ENCODE measurements around the gene TAF1C.
"Not testable (repeated sequence)": the region's sequence is repeated elsewhere in the genome, so short reads cannot be mapped to it uniquely, and the experiment has no call there.

The TAF1C gene

DNA sequence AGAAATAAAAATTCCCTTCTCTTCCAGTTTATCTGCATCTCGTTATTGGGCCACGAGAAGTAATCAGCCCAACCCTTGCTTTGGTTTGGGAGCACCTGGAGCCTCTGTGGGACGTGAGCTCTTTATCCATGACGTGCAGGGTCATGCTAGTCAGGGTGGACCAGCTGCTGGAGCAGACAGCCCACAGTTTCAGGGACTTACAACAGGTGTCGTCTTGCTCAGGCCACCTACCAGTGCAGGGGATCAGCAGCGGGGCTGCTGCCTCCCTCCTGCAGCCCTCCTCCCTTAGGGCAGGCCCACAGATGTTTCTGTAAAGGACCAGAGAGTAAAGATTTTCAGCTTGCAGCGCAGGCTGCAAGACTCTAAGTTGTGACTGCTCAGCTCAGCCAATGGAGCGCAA lies 21.0 kb upstream of the TAF1C start:
- DNase-seq (ENCODE audit: low read depth in 3 of 3): no peak

DNA sequence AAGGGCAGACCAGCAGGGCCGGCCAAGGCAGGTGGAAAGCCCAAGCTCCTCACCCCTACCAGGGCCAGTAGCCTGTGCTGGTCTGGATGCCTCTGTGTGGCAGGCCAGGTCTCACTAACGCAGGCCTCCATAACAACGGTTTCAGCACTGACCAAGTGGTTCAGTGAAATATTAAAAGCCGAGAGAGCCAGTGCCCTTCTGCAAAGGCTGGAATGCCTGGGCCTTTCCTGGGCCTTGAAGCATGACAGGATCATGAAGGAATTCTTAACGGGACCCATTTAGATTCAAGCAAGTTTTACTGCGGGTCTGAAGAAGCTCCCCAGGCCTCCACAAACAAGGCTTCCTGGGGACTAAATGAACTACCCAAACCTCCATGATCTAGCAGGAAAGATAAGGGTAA lies 20.4 kb upstream of the TAF1C start:
- no peak for DNase-seq (ENCODE audit: low read depth in 3 of 3)

- DNase-seq (ENCODE audit: low read depth in 3 of 3): no peak
These were observed 19.3 kb upstream of the TAF1C start for GRCh38 chr16:84205976-84206691.

GRCh38 chr16:84205123-84205522 lies 18.3 kb upstream of the TAF1C start:
- DNase-seq (ENCODE audit: low read depth in 3 of 3): not testable (repeated sequence)

DNA sequence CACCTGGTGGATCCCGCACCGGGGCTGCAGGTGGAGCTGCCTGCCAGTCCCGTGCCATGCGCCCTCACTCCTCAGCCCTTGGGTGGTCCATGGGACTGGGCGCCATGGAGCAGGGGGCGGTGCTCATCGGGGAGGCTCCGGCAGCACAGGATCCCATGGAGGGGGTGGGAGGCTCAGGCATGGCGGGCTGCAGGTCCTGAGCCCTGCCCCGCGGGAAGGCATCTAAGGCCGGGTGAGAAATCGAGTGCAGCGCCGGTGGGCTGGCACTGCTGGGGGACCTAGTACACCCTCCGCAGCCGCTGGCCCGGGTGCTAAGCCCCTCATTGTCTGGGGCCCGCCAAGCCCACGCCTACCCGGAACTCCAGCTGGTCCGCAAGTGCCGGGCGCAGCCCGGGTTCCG lies 17.7 kb upstream of the TAF1C start:
- not testable (repeated sequence) for DNase-seq (ENCODE audit: low read depth in 3 of 3)

- no peak for DNase-seq (ENCODE audit: low read depth in 3 of 3)
These were observed 13.0 kb upstream of the TAF1C start for GRCh38 chr16:84199861-84200260.

DNA sequence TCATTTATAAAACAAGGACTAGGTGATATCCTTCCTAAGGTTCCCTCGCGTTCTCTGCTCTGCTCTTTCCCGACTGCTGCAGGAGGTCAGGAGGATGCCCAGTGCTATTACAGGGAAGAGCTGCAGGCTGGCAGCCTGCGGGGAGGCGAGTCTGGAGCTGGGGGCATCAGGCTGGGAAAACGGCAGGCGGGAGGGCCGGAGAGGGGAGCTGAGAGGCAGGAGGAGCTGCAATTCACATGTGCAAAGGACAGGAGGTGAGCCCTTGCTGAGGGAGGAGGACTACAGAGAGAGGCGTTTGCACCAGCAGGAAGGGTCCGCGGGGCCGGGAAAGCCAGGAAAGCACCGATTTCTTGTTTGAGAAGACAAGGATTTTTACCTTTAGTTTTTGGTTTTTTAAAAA lies 12.2 kb upstream of the TAF1C start:
- no peak for DNase-seq (ENCODE audit: low read depth in 3 of 3)

DNA sequence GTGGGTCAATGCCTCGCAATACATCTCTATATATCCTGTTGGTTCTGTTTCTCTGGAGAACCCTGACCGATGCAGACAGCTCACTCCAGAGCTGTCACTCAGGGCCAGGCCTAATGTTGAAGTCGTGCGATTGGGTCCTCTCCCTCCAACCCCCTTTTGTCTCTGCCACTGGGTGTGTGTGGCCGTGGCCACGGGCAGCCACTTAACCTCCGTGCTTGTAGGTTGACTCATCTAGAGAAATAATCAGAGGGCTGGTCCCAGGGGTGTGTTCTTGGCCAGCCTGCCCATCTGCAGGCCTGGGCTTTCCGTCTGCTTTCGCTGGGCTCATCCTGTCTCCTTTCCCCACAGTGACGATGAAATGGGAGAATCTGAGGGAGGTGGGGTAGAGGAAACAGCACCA lies 11.5 kb upstream of the TAF1C start:
- no peak for DNase-seq (ENCODE audit: low read depth in 3 of 3)

GRCh38 chr16:84197466-84198128 lies 10.7 kb upstream of the TAF1C start:
- DNase-seq (ENCODE audit: low read depth in 3 of 3): no peak

DNA sequence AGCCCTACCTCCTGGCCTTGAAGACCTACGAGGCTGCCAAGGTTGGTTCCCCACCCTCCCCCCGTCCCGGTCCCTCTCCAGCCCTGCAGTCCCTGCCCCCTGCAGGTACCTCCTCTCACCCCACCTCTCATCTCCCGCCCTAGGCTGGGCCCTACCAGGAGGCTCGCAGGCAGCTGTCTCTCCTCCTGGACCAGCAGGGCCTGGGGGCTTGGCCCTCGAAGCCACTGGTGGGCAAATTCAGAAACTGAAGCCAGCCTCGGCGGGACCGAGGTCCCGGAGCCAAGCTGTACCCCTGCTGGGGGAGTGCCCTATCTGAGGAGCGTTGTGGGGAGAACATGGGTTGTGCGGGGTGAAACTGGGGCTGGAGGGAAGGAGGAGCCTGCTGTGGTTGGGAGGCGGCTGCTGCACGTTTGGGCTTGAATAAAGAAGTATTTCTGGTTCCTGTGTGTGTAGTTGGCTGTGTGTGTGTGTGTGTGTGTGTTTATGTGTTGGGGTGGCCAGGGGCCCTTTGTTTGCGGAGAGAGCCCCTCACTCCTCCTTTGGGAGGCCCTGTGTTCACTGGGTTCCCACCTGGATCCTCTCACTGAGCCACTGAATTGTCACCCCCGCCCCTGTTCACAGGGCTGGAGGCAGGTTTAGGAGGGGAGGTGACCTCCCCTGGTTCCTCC lies 10.0 kb upstream of the TAF1C start:
- DNase-seq (ENCODE audit: low read depth in 3 of 3): no peak

DNA sequence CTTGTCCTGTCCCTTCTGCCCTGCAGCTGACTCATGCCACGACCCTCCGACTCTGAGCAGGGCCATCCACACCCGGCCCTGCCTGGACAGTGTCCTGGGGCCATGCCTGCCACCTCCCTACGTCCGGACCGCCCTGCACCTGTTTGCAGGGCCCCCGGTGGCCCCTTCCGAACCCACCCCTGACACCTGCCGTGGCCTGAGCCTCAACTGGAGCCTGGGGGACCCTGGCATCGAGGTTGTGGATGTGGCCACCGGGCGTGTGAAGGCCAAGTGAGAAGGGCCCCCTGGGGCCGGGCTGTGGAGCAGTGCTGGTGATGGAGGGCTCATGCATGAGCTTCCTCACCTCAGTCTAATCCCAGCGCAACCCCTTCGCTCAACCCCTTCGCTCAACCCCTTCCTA lies 9.2 kb upstream of the TAF1C start:
- DNase-seq (ENCODE audit: low read depth in 3 of 3): no peak

DNA sequence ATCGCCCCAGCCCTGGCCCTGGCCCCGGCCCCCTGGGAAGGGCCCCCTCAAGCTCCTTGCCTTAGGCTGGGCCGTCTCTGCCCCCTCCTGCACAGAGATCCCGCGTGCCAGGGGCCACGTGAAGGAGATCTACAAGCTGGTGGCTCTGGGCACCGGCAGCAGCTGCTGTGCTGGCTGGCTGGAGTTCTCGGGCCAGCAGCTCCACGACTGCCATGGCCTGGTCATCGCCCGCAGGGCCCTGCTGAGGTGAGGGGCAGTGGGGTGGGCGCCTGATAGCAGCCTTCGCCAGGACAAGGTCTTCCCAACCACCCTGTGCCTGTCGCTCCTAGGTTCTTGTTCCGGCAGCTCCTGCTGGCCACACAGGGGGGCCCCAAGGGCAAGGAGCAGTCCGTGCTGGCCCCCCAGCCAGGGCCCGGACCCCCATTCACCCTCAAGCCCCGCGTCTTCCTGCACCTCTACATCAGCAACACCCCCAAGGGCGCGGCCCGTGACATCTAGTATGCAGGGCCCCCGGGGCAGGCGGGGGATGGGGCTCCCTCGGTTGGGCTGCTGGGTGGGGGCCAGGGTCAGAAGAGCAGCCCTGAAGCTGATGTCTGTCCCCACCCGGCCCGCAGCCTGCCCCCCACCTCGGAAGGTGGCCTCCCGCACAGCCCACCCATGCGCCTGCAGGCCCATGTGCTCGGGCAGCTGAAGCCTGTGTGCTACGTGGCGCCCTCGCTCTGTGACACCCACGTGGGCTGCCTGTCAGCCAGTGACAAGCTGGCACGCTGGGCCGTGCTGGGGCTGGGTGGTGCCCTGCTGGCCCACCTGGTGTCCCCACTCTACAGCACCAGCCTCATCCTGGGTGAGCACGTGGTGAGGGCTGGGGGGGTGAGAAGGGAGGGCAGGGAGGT lies 8.6 kb upstream of the TAF1C start:
- no peak for DNase-seq (ENCODE audit: low read depth in 3 of 3)

- no peak for DNase-seq (ENCODE audit: low read depth in 3 of 3)
These were observed 7.8 kb upstream of the TAF1C start for GRCh38 chr16:84194470-84195200.

- DNase-seq (ENCODE audit: low read depth in 3 of 3): no peak
These were observed 7.2 kb upstream of the TAF1C start for GRCh38 chr16:84194018-84194417.

GRCh38 chr16:84193480-84193879 lies 6.6 kb upstream of the TAF1C start:
- DNase-seq (ENCODE audit: low read depth in 3 of 3): no peak

GRCh38 chr16:84191466-84191865 lies 4.6 kb upstream of the TAF1C start:
- no peak for DNase-seq (ENCODE audit: low read depth in 3 of 3)

DNA sequence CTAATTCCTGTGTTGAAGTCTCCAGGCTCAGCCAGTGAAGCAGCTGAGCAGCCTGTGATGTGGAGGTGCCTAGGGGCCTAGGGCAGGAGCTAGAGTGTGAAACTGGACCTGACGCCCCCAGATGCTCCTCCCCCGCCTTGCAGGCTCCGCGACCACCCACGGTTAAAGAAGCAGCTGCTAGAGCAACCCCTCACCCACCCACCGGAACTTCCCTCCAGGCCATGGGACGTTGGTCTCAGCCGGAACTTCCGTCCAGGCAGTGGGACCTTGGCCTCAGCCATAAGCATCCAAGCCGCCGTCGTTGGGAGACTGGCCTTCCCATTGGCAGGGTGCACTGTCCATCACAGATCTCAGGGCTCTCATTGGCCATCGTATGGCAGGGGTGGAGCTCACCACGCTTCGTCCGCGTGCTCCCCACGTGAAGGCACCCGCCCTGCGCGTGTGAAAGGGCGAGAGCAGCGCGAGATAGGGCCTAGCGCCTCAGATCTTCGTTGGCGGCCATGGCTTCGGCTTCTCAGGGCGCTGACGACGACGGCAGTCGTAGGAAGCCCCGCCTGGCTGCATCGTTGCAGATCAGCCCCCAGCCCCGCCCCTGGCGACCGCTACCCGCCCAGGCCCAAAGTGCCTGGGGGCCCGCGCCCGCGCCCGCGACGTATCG lies 4.0 kb upstream of the TAF1C start, which contains the start of gene ADAD2:
ADAD2 (plus strand) TSS at position 427 of the 658 bp plus-strand sequence; CDS start at position 501, 74 bp downstream.
- DNase-seq (ENCODE audit: low read depth in 3 of 3): no peak

DNA sequence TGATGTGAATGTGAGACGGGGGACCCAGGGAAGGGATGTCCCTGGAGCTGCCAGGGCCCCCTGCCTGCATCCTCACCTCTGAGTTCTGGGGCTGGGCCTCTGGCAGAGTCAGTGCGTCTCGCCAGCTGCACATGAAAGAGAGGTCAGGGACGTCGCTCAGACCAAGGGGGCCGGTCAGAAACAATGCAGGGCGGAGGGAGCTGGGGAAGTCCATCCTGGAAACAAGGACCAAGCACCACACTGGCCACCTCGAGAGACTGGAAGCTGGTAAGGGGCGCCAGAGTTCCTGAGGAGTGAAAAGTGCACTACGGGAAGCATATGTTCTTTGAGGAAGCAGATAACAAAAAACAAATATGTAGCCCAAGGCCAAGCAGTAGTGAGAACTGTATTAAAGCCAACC lies 2.1 kb downstream of the TAF1C start:
- no peak for DNase-seq (ENCODE audit: low read depth in 3 of 3)

- DNase-seq (ENCODE audit: low read depth in 3 of 3): no peak
These were observed 2.8 kb downstream of the TAF1C start for GRCh38 chr16:84183911-84184591.

DNA sequence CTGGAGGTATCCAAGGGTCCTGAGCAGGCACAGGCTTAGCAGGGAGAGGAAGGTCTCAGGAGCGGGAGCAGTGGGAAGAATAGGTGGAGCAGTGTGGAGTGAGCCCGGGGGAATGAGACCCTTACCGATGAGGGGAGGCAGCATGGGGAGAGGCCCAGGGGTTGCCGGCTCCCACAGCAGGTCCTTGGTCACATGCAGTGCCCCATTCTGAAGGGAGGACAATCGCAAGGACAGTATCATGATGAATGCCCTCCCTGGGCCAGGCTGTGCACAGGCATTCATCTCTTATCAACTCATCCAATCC lies 3.3 kb downstream of the TAF1C start:
- DNase-seq (ENCODE audit: low read depth in 3 of 3): no peak

All from stimulated activated CD4-positive, alpha-beta T cell treated with anti-CD3 and anti-CD28 coated beads, TNF-alpha, amount 100 ng/mL, for 48 hours (primary cell).